Stimulated activated CD8-positive, alpha-beta memory T cell treated with anti-CD3 and anti-CD28 coated beads, Interleukin-4, amount 100 ng/mL, for 1 hour (primary cell): ENCODE measurements around the gene ARMC2.
"Not testable (repeated sequence)": the region's sequence is repeated elsewhere in the genome, so short reads cannot be mapped to it uniquely, and the experiment has no call there.

ENCODE experiments used
- DNase-seq, 2 donors: peaks; one replicate each; pipeline ENCODE4 v3.0.0-alpha.2; 2020; ENCODE audit warnings: low read depth in 2 of 2, low spot score in 1 of 2

The ARMC2 gene

GRCh38 chr6:108848116-108848868 is at the start of gene ARMC2:
TSS of gene ARMC2 (plus strand) at chr6:108848422. CDS start at chr6:108854268, 5,846 bp downstream.
- DNase-seq: peak; percentile 72 to 75

DNA sequence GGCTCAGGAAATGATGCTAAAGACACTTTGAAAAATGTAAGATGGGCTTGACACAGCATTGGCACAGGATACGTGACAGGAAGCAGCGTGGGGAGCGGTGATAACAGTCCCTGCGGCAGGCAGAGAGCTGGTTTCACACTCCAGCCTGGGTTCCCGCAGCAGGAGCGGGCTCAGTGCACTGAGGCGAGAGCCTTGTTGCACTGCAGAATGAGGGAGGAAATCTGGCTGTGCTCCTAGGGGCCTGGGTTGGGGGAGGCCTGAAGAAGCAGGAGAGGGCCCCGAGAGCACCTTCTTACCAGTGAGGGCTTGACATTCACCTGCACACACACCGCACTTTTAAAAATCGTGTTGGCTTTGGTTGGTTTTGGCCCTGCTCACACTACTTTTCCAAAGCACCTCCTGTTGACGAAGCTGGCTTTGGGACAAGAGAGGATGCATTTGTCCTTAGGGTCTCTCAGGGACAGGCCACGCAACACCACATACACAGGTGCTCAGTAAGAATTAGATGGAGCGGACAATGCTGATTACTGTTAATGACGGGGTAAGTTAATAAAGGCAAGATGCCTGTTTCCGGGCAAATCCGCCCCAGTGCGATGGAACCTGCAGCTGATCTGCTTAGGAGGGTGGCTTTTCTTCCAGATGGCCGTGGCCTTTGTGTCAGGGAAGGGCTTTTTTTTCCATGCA is 49.4 kb upstream of the ARMC2 start:
- peak; percentile 15 to 16 for DNase-seq

- no peak for DNase-seq
These were observed 48.9 kb upstream of the ARMC2 start for GRCh38 chr6:108799354-108799717.

DNA sequence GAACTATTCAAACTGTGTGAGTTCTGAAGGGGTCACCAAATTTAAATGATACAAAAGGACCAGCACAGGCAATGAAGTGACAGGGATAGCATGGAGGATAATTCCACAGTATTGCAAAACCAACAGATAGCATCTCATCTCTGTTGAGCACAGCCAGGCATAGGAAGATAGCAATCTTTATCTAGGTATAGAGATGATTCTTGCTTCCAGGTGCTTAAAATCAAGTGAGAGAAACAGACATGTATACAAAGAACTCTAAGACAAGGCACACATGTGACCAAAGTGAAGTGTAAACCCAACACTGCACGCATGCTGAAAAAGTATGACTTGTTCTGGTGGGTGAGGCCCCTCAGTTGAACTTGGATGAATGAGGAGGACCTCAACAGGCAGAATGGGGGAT is 48.4 kb upstream of the ARMC2 start:
- no peak for DNase-seq

GRCh38 chr6:108800427-108800864 is 47.8 kb upstream of the ARMC2 start:
- DNase-seq: no peak

DNA sequence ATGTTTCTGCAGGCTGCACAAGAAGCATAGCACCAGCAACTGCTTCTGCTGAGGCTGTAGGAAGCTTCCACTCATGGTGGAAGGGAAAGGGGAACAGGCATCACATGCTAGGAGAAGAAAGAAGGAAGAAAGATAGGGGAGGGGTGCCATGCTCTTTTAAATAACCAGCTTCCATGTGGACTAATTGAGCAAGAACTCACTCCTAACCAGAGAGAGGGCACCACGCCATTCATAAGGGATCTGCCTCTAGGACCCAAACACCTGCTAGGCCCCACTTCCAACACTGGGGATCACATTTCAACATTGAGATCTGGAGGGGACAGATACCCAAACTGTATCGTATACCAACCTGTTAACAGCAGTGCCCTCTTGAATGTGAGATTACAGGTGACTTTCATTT is 46.9 kb upstream of the ARMC2 start:
- DNase-seq: no peak

DNA sequence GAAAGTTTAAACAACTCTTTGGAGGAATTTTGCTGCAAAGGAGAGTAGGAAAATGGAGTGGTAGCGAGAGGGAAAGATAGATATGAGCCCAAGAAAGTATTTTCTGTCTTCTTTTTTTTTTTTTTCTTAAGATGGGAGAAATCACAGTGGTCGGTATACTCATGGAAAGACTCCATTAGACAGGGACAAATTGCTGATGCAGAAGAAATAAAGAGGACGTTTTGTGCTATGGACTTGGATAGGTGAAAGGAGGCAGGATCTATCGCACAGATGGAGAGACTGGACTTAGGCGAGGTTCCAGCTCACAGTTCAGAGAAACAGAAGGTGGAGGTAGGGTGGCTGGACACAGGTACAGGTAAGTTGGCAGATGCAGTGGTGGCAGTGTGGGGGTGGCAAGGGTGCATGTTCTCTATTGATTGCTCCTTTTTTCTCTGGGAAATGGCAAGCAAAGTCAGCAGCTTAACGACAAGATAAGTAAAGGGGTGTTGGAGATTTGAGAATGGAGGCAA is 44.2 kb upstream of the ARMC2 start:
- no peak for DNase-seq

DNA sequence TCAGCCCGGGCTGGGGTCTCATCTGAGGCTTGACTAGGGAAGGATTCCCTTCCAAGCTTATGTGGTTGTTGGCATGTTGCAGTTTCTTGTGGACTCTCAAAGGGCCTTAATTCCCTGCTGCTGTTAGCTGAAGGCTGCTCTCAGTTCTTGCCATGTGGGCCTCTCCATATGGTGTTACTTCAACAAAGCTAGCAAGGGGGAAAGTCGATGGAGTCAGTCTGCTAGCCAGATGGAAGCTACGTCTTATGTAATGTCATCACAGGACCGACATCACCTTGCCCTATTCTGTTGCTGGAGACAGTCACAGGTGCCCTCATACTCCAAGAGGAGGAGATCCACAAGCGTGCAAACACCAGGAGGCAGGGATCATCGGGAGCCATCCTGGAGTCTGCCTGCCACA is 43.3 kb upstream of the ARMC2 start:
- DNase-seq: no peak

GRCh38 chr6:108805611-108806167 is 42.5 kb upstream of the ARMC2 start:
- no peak for DNase-seq

DNA sequence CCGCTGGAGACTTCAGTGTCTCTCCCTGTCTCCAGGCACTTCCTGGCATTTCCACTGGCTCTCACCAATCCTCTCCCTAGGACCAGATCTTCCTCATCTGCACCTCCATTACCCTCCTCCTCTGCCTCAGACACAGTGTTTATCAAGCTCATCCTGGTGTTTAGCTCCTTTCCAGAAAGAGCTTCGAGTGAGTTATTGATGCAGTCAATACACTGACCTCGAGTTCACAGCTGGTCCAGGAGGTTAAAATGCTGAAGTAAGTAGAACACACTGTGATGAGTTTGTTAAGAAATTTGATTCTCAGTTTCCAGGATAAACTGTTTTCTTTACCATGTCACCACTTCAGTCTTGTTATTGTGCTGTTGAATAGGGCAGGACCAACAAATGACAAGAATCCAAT is 42.1 kb upstream of the ARMC2 start:
- DNase-seq: no peak

DNA sequence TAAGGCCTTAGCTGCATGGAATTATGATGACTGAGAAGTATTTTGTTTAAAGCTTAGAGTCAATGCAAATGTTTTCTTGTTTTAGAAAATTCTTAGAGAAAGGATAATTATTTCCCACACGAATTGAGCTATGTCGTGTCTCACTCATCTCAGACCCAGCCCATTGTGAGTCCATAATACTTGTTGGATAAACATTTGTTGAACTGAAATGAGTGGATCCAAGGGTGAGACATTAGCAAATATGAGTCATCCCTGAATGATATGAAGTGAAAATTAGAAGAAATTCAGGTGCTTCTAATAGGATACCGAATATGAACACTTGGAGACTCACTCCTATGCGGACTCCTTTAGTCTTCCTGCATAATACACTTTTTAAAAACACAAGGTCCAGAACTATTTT is 41.6 kb upstream of the ARMC2 start:
- no peak for DNase-seq

- no peak for DNase-seq
These were observed 40.3 kb upstream of the ARMC2 start for GRCh38 chr6:108807928-108808327.

DNA sequence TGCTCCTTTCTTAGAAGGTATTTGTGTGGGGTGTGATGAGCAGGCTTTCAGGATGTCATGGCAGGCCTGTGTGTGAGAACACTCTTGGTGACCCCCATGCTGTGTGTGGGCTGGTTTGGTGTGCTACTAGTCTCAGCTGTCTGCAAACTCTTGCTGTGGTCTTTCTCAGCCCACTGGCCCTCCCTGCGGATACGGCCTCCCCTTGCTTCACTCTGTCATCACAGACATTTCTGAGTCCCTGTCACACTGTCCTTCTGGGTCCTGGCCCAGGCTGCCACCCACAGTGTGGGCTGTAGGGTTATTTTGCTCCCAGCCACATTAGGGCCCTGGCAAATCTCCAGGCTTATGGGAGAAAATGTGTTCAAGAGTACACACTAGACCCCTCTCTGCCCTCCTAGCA is 39.0 kb upstream of the ARMC2 start:
- DNase-seq: no peak

- no peak for DNase-seq
These were observed 38.1 kb upstream of the ARMC2 start for GRCh38 chr6:108810057-108810643.

- no peak for DNase-seq
These were observed 36.7 kb upstream of the ARMC2 start for GRCh38 chr6:108811490-108811889.

- not testable (repeated sequence) for DNase-seq
These were observed 35.0 kb upstream of the ARMC2 start for GRCh38 chr6:108813218-108813617.

DNA sequence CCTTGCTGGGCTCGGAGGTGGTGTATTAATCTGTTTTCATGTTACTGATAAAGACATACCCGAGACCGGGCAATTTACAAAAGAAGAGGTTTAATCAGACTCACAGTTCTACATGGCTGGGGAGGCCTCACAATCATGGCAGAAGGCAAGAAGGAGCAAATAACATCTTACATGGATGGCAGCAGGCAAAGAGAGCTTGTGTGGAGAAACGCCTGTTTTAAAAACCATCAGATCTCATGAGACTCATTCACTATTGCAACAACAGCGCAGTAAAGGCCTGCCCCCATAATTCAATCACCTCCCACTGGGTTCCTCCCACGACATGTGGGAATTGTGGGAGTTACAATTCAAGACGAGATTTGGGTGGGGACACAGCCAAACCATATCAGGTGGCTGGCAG is 30.9 kb upstream of the ARMC2 start:
- not testable (repeated sequence) for DNase-seq

DNA sequence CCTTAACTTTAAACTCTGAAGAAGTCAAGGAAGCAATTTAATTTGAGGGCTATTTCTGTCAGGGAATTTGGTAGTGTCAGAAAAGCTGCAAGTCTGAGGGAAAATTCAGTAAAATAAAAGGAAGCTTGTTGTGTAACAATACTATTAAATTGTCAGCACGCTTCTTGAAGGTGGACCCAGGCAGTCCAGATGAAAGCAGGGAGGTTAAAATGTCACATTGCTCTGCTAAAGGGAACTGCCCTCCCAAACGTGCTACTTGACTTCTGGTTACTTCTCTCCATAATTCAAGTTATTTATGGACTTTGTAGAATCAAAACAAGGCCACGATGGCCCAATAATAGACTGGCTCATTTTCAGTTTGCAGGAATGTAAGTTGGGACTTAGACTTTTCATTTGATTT is 28.2 kb upstream of the ARMC2 start:
- DNase-seq: no peak

GRCh38 chr6:108822401-108822800 is 25.8 kb upstream of the ARMC2 start:
- no peak for DNase-seq

GRCh38 chr6:108825326-108825725 is 22.9 kb upstream of the ARMC2 start:
- DNase-seq: no peak

- no peak for DNase-seq
These were observed 17.1 kb upstream of the ARMC2 start for GRCh38 chr6:108831104-108831503.

- no peak for DNase-seq
These were observed 15.5 kb upstream of the ARMC2 start for GRCh38 chr6:108832738-108833137.
